Liver (tissue), 9 donors: ENCODE results near the gene H2BW2. TPM values are rescaled to one million over a fixed set of nuclear protein-coding genes. Genes with fewer than 3 reads are reported as not detected.
"Not testable (repeated sequence)": the region's sequence is repeated elsewhere in the genome, so short reads cannot be mapped to it uniquely, and the experiment has no call there.

Experiments
- DNase-seq: peaks from one replicate; pipeline ENCODE4 v3.0.0-alpha.2; 2017; ENCODE audit warnings: low spot score
- H3K27ac ChIP-seq, 2 donors: one replicate each; pipeline ENCODE4 v1.7.0; 2013; ENCODE audit warnings: inconsistent platforms in 2 of 2, low read length in 2 of 2, control low read depth in 1 of 2, low read depth in 1 of 2, mild to moderate bottlenecking in 1 of 2
- H3K27me3 ChIP-seq, 4 donors: one replicate each; pipeline versions ENCODE4 v1.6.1 to v1.7.0; 2013; ENCODE audit warnings: low read length in 3 of 4, inconsistent platforms in 1 of 4, mild to moderate bottlenecking in 1 of 4, moderate library complexity in 1 of 4; ENCODE audit not compliant: control insufficient read depth in 4 of 4, insufficient read depth in 4 of 4
- H3K36me3 ChIP-seq, 4 donors: one replicate each; pipeline versions ENCODE4 v1.6.1 to v1.7.0; 2013; ENCODE audit warnings: low read length in 3 of 4, mild to moderate bottlenecking in 3 of 4, low read depth in 1 of 4, moderate library complexity in 1 of 4; ENCODE audit not compliant: control insufficient read depth in 4 of 4, insufficient read depth in 3 of 4
- H3K4me1 ChIP-seq, 4 donors: one replicate each; pipeline versions ENCODE4 v1.6.1 to v1.7.0; 2013; ENCODE audit warnings: low read length in 3 of 4, mild to moderate bottlenecking in 3 of 4, moderate library complexity in 1 of 4; ENCODE audit not compliant: control insufficient read depth in 4 of 4, insufficient read depth in 4 of 4
- H3K4me3 ChIP-seq, 3 donors: one replicate each; pipeline versions ENCODE4 v1.6.1 to v1.7.0; 2013; ENCODE audit warnings: low read length in 3 of 3, control low read depth in 1 of 3, low read depth in 1 of 3, mild to moderate bottlenecking in 1 of 3
- H3K9ac ChIP-seq, 2 donors: one replicate each; pipeline ENCODE4 v1.7.0; 2013; ENCODE audit warnings: low read length in 2 of 2, mild to moderate bottlenecking in 2 of 2, moderate library complexity in 2 of 2, control low read depth in 1 of 2, low read depth in 1 of 2
- H3K9me3 ChIP-seq, 4 donors: one replicate each; pipeline versions ENCODE4 v1.6.1 to v1.7.0; 2013; ENCODE audit warnings: low read length in 3 of 4; ENCODE audit not compliant: control insufficient read depth in 4 of 4
- EGR1 ChIP-seq, 2 donors: IDR thresholded peaks; 2 replicates each; pipeline ENCODE4 v1.6.1; 2016 to 2018; ENCODE audit warnings: antibody characterized with exemption in 2 of 2, low read depth in 2 of 2
- GABPA ChIP-seq, 2 donors: IDR thresholded peaks in 1 of 2; conservative IDR thresholded peaks in 1 of 2; 2 replicates each; pipeline ENCODE4 v1.6.1; 2016; ENCODE audit warnings: antibody characterized with exemption in 2 of 2, mild to moderate bottlenecking in 1 of 2, moderate library complexity in 1 of 2
- JUND ChIP-seq, 2 donors: IDR thresholded peaks; 2 replicates each; pipeline ENCODE4 v1.6.1; 2016; ENCODE audit warnings: antibody characterized with exemption in 2 of 2
- NR2F2 ChIP-seq: IDR thresholded peaks from 2 replicates; pipeline ENCODE4 v1.6.1; 2016; ENCODE audit warnings: antibody characterized with exemption
- RAD21 ChIP-seq, 2 donors: IDR thresholded peaks; 2 replicates each; pipeline ENCODE4 v1.6.1; 2016; ENCODE audit warnings: antibody characterized with exemption in 2 of 2, mild to moderate bottlenecking in 2 of 2
- RXRA ChIP-seq, 2 donors: IDR thresholded peaks; 2 replicates each; pipeline ENCODE4 v1.6.1; 2017 to 2018; ENCODE audit warnings: antibody characterized with exemption in 2 of 2, mild to moderate bottlenecking in 1 of 2
- TAF1 ChIP-seq: conservative IDR thresholded peaks from 2 replicates; pipeline ENCODE4 v1.6.1; 2016; ENCODE audit warnings: antibody characterized with exemption, mild to moderate bottlenecking
- YY1 ChIP-seq: IDR thresholded peaks from 2 replicates; pipeline ENCODE4 v1.6.1; 2016; ENCODE audit warnings: antibody characterized with exemption, mild to moderate bottlenecking
- WGBS: extraction: QIAGEN DNeasy Blood & Tissue Kit; methylation state at CpG from one replicate; pipeline ENCODE4 v1.1.7; 2013; 5-methylcytosine and 5-hydroxymethylcytosine counted together
- polyA plus RNA-seq, 2 donors: library from polyadenylated mRNA; stranded (reverse) in 1 of 2; unstranded in 1 of 2; fragments of 200-250 nt in 1 of 2; fragments of >200 nt in 1 of 2; fragmentation: Nextera tagmentation in 1 of 2; extraction: Ambion mirVana in 1 of 2; gene quantifications; one replicate each; pipeline versions ENCODE4 v1.2.1 to v1.2.3, GENCODE V29; 2013 to 2015
- total RNA-seq, 2 donors: library from RNA; depleted of rRNA; stranded (reverse); fragments of >200 nt; gene quantifications; one replicate each; pipeline ENCODE4 v1.2.3, GENCODE V29; 2014
- TF ChIP-seq, protein P1 (sequence below): IDR thresholded peaks from 2 replicates; pipeline ENCODE4 v1.6.1; 2016; ENCODE audit warnings: antibody characterized with exemption
- TF ChIP-seq, protein P2 (sequence below): IDR thresholded peaks from 2 replicates; pipeline ENCODE4 v1.6.1; 2016; ENCODE audit warnings: antibody characterized with exemption
- TF ChIP-seq, protein P3 (sequence below): fragments of 150-350 bp; IDR thresholded peaks from 2 replicates; pipeline ENCODE4 v1.5.1; 2017; ENCODE audit warnings: improper control_type of control experiment, low read depth, low read length; ENCODE audit not compliant: missing input control
- TF ChIP-seq, protein P4 (sequence below): IDR thresholded peaks from 2 replicates; pipeline ENCODE4 v1.6.1; 2016; ENCODE audit warnings: antibody characterized with exemption
- donor health status: healthy.
- donor health status: healthy.
- donor health status: healthy.
- donor health status: healthy.
- donor health status: healthy.

The H2BW2 gene
- total and polyA plus RNA-seq, 4 donors = not detected

DNA sequence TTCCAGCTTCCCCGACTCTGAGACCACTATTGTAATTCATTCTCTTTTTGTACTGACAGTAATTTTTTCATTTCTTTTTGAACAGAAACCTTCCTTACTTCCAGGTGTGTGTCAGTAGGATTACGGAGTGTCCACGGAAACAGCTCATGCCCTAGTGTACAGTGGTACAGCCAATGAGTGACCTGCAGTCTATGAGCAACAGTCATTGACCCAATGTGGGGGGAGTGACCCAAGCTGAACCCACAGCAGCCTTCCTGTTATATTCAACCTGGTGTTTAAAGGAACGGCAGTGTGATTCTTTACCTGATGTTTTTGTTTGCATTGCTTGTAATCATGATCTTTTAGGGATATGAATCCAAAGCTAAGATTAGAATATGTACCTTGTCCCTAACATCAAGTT is 1.2 kb downstream of the H2BW2 start:
- WGBS = 78% methylated on average over 4 of the region's 4 CpGs
- no peaks in the 10 kb centered on the region for H3K27me3 ChIP-seq
- no peaks in the 10 kb centered on the region for H3K36me3 ChIP-seq
- no peaks in the 10 kb centered on the region for H3K4me1 ChIP-seq
- no peak overlapping the region for H3K27ac ChIP-seq
- H3K9me3 ChIP-seq = no peaks in the 10 kb centered on the region
- no peak for DNase-seq
- no peak overlapping the region for H3K4me3 ChIP-seq
- TF ChIP-seq YY1 = no peak
- no peak for TF ChIP-seq NR2F2
- TF ChIP-seq, protein P1, sequence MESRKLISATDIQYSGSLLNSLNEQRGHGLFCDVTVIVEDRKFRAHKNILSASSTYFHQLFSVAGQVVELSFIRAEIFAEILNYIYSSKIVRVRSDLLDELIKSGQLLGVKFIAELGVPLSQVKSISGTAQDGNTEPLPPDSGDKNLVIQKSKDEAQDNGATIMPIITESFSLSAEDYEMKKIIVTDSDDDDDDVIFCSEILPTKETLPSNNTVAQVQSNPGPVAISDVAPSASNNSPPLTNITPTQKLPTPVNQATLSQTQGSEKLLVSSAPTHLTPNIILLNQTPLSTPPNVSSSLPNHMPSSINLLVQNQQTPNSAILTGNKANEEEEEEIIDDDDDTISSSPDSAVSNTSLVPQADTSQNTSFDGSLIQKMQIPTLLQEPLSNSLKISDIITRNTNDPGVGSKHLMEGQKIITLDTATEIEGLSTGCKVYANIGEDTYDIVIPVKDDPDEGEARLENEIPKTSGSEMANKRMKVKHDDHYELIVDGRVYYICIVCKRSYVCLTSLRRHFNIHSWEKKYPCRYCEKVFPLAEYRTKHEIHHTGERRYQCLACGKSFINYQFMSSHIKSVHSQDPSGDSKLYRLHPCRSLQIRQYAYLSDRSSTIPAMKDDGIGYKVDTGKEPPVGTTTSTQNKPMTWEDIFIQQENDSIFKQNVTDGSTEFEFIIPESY = no peak
- no peak for TF ChIP-seq TAF1
- TF ChIP-seq, protein P2, sequence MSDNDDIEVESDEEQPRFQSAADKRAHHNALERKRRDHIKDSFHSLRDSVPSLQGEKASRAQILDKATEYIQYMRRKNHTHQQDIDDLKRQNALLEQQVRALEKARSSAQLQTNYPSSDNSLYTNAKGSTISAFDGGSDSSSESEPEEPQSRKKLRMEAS = no peak
- no peak for TF ChIP-seq RXRA (IDR thresholded peaks at IDR 0.05)
- no peak overlapping the region for H3K9ac ChIP-seq

DNA sequence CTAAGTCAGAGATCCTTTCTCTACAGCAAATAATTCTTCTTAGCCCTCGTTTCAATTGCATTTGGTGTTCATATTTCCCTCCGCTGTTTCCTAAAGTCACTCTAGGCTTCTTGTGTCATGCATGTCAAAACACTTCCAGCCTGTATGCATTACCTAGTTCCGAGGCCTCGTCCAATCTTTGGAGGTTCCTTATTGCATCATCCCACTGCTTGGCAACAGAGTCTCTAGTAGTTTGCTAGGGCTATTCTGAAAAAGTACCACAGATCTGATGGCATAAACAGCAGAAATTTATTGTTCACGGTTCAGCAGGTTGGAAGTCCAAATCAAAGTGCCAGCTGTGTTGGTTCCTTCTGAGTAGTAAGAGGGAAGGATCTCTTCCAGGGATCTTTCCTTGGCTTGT is 5.9 kb downstream of the H2BW2 start:
- Histone ChIP-seq H3K4me1 (no peaks in the 10 kb centered on the region), H3K9ac (no peak overlapping the region), H3K4me3 (no peak overlapping the region), H3K9me3 (peaks cover 0 to 4% (median 0%) of the 10 kb centered on the region in 4 donors), H3K27ac (no peak overlapping the region), H3K27me3 (peaks cover 0 to 3% (median 0%) of the 10 kb centered on the region in 4 donors), H3K36me3 (no peaks in the 10 kb centered on the region)
- WGBS = 79% methylated on average over 5 of the region's 5 CpGs
- DNase-seq = no peak
- TF ChIP-seq, protein P2 = no peak
- TF ChIP-seq, protein P1 = no peak
- no peak for TF ChIP-seq GABPA (IDR thresholded peaks at IDR 0.05 in 1 of 2, conservative IDR thresholded peaks at IDR 0.05 in 1 of 2)
- TF ChIP-seq RAD21 (IDR thresholded peaks at IDR 0.05) = no peak

DNA sequence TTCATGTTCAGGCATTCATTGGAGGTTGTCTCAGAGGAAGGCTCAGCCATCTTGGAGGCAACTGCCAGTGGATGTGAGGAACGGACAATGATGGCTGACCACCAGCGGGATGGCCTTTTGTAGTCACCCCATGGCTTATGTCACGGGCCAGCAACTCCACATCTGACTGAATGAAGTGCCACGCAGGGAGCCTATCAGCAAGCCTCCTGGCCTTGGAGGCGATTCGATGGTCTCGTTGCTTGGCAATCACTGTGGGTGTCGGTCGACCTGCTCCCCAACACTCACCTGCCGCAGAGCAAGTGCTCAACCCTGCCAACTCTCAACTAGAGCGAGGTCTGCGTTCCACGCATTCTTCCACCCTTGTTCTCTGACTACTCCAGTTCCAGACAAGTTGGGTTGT is 7.4 kb downstream of the H2BW2 start:
- 92% methylated on average over 13 of the region's 13 CpGs for WGBS
- no peak overlapping the region for H3K9ac ChIP-seq
- peaks cover 0 to 4% (median 0%) of the 10 kb centered on the region in 4 donors for H3K9me3 ChIP-seq
- no peaks in the 10 kb centered on the region for H3K4me1 ChIP-seq
- no peak for DNase-seq
- H3K4me3 ChIP-seq = no peak overlapping the region
- no peaks in the 10 kb centered on the region for H3K36me3 ChIP-seq
- TF ChIP-seq, protein P3, sequence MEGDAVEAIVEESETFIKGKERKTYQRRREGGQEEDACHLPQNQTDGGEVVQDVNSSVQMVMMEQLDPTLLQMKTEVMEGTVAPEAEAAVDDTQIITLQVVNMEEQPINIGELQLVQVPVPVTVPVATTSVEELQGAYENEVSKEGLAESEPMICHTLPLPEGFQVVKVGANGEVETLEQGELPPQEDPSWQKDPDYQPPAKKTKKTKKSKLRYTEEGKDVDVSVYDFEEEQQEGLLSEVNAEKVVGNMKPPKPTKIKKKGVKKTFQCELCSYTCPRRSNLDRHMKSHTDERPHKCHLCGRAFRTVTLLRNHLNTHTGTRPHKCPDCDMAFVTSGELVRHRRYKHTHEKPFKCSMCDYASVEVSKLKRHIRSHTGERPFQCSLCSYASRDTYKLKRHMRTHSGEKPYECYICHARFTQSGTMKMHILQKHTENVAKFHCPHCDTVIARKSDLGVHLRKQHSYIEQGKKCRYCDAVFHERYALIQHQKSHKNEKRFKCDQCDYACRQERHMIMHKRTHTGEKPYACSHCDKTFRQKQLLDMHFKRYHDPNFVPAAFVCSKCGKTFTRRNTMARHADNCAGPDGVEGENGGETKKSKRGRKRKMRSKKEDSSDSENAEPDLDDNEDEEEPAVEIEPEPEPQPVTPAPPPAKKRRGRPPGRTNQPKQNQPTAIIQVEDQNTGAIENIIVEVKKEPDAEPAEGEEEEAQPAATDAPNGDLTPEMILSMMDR = no peak
- TF ChIP-seq, protein P4, sequence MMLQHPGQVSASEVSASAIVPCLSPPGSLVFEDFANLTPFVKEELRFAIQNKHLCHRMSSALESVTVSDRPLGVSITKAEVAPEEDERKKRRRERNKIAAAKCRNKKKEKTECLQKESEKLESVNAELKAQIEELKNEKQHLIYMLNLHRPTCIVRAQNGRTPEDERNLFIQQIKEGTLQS = no peak
- TF ChIP-seq JUND (IDR thresholded peaks at IDR 0.05) = no peak
- TF ChIP-seq YY1 = no peak
- TF ChIP-seq NR2F2 = no peak
- no peak for TF ChIP-seq EGR1 (IDR thresholded peaks at IDR 0.05; ENCODE audit: low read depth in 2 of 2)
- no peak overlapping the region for H3K27ac ChIP-seq
- H3K27me3 ChIP-seq = peaks cover 0 to 3% (median 0%) of the 10 kb centered on the region in 4 donors

DNA sequence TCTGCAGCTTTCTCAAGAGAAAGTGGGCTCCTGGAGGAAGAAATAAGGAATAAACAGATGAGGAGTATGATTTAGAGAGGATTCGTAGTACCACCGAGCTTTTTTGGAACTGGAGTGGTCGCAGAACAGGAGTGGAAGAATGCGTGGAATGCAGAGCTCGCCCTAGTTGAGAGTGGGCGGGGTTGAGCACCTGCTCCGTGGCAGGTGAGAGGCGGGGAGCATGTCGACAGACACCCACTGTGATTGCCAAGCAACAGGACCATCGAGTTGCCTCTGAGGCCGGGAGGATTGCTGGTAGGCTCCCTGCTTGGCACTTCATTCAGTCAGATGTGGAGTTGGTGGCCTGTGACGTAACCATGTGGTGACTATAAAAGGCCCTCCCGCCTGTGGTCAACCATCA is 15.2 kb downstream of the H2BW2 start:
- H3K4me3 ChIP-seq, H3K9me3 ChIP-seq, H3K9ac ChIP-seq, H3K36me3 ChIP-seq, H3K27ac ChIP-seq, H3K27me3 ChIP-seq, DNase-seq, H3K4me1 ChIP-seq: not testable (repeated sequence)
- WGBS = no CpG with 5 or more reads among the region's 13 CpGs

DNA sequence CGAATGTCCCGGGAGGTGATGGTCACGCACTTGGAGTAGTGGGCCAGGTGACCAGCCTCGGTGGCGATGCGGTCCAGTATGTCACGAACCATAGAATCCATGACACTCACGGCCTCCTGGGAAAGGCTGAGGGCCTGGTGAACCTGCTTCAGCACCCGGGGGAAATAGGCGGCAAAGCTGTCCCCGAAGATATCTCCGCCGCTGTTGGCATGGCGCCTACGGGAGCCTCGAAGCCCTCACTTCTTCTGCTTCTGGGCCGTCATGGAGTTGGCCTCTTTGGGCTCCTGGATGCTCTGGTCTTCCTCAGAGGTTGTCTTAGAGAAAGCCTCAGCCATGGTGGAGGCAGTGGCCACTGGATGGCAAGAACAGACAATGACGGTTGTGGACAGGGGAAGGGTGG is 22.9 kb downstream of the H2BW2 start:
- H3K36me3 ChIP-seq, H3K9me3 ChIP-seq, H3K27me3 ChIP-seq, DNase-seq, H3K4me3 ChIP-seq, H3K27ac ChIP-seq, H3K4me1 ChIP-seq, H3K9ac ChIP-seq: not testable (repeated sequence)
- 98% methylated on average over 9 of the region's 18 CpGs for WGBS
